C4-2B (cell line): ENCODE results near the gene SNRK.

Source experiments
- H3K27ac ChIP-seq: fragments of 450-650 bp; 2 replicates; pipeline ENCODE4 v1.5.1; 2017
- CTCF ChIP-seq: fragments of 450-650 bp; conservative IDR thresholded peaks from 2 replicates; pipeline ENCODE4 v1.5.1; 2017; ENCODE audit warnings: mild to moderate bottlenecking
- ZFX ChIP-seq: fragments of 450-650 bp; IDR thresholded peaks from 2 replicates; pipeline ENCODE4 v1.6.1; 2017

SNRK gene

GRCh38 chr3:43286115-43286840, at the start of gene SNRK:
TSS of gene SNRK (plus strand) at chr3:43286540. CDS start at chr3:43303204, 16,664 bp downstream.
- peak within 1 kb of the TSS; percentile 74 for H3K27ac ChIP-seq
- TF ChIP-seq ZFX (peak; percentile 75), CTCF (peak; percentile 23)

GRCh38 chr3:43238801-43239200, 47.5 kb upstream of the SNRK start:
- no peak overlapping the region for H3K27ac ChIP-seq
- TF ChIP-seq CTCF: no peak
- no peak for TF ChIP-seq ZFX

GRCh38 chr3:43239755-43240154, 46.6 kb upstream of the SNRK start:
- no peak overlapping the region for H3K27ac ChIP-seq
- TF ChIP-seq ZFX (no peak), CTCF (no peak)

GRCh38 chr3:43243590-43244587, 42.5 kb upstream of the SNRK start:
- H3K27ac ChIP-seq: no peak overlapping the region
- TF ChIP-seq ZFX (no peak), CTCF (no peak)

- TF ChIP-seq ZFX (no peak), CTCF (no peak)
- H3K27ac ChIP-seq: no peak overlapping the region
These were observed 41.6 kb upstream of the SNRK start for GRCh38 chr3:43244694-43245093.

- no peak overlapping the region for H3K27ac ChIP-seq
- TF ChIP-seq CTCF: no peak
- TF ChIP-seq ZFX: no peak
These were observed 39.4 kb upstream of the SNRK start for GRCh38 chr3:43246976-43247375.
